HG02884 (cell line): ENCODE measurements around the gene RALBP1.

Source experiments
- ATAC-seq: cut with Tn5 transposase; IDR thresholded peaks from one replicate; pipeline ENCODE4 v1.9.1; 2021; ENCODE audit warnings: mild to moderate bottlenecking, moderate library complexity; ENCODE audit not compliant: unreplicated experiment

Gene RALBP1

GRCh38 chr18:9507565-9508088, 32.3 kb downstream of the RALBP1 start:
- no peak for ATAC-seq

- ATAC-seq = no peak
Measured at GRCh38 chr18:9508446-9509025, 33.2 kb downstream of the RALBP1 start.

GRCh38 chr18:9513971-9514512, 38.7 kb downstream of the RALBP1 start:
- no peak for ATAC-seq

GRCh38 chr18:9516437-9517064, 41.2 kb downstream of the RALBP1 start:
- no peak for ATAC-seq

GRCh38 chr18:9517869-9518268, 42.6 kb downstream of the RALBP1 start:
- ATAC-seq = no peak

- ATAC-seq = no peak
Measured at GRCh38 chr18:9519399-9519798, 44.1 kb downstream of the RALBP1 start.

GRCh38 chr18:9520666-9521065, 45.4 kb downstream of the RALBP1 start:
- ATAC-seq = no peak

- ATAC-seq = no peak
Measured at GRCh38 chr18:9521770-9522169, 46.5 kb downstream of the RALBP1 start.

GRCh38 chr18:9522952-9523351, 47.6 kb downstream of the RALBP1 start:
- no peak for ATAC-seq

- ATAC-seq = no peak
Measured at GRCh38 chr18:9526458-9526857, 51.1 kb downstream of the RALBP1 start.

GRCh38 chr18:9530226-9531009, 55.1 kb downstream of the RALBP1 start:
- ATAC-seq = no peak

- no peak for ATAC-seq
Measured at GRCh38 chr18:9531791-9532410, 56.6 kb downstream of the RALBP1 start.

GRCh38 chr18:9534844-9535243, 59.5 kb downstream of the RALBP1 start:
- ATAC-seq = no peak

- ATAC-seq = no peak
Measured at GRCh38 chr18:9535430-9535991, 60.2 kb downstream of the RALBP1 start.

GRCh38 chr18:9536354-9537152, 61.2 kb downstream of the RALBP1 start:
- no peak for ATAC-seq

- no peak for ATAC-seq
Measured at GRCh38 chr18:9537677-9538076, 62.4 kb downstream of the RALBP1 start.

GRCh38 chr18:9539283-9539682, 64.0 kb downstream of the RALBP1 start:
- ATAC-seq = no peak

- ATAC-seq = no peak
Measured at GRCh38 chr18:9539938-9540337, 64.6 kb downstream of the RALBP1 start.

GRCh38 chr18:9542924-9543323, 67.6 kb downstream of the RALBP1 start:
- no peak for ATAC-seq

- no peak for ATAC-seq
Measured at GRCh38 chr18:9545029-9545428, 69.7 kb downstream of the RALBP1 start.
